Activated CD4-positive, alpha-beta T cell treated with anti-CD3 and anti-CD28 coated beads for 1 hour (primary cell): ENCODE results near the gene PPP1R3G.
"Not testable (repeated sequence)": the region's sequence is repeated elsewhere in the genome, so short reads cannot be mapped to it uniquely, and the experiment has no call there.

Experiments
- DNase-seq: peaks from one replicate; pipeline ENCODE4 v3.0.0-alpha.2; 2020

The PPP1R3G gene

DNA sequence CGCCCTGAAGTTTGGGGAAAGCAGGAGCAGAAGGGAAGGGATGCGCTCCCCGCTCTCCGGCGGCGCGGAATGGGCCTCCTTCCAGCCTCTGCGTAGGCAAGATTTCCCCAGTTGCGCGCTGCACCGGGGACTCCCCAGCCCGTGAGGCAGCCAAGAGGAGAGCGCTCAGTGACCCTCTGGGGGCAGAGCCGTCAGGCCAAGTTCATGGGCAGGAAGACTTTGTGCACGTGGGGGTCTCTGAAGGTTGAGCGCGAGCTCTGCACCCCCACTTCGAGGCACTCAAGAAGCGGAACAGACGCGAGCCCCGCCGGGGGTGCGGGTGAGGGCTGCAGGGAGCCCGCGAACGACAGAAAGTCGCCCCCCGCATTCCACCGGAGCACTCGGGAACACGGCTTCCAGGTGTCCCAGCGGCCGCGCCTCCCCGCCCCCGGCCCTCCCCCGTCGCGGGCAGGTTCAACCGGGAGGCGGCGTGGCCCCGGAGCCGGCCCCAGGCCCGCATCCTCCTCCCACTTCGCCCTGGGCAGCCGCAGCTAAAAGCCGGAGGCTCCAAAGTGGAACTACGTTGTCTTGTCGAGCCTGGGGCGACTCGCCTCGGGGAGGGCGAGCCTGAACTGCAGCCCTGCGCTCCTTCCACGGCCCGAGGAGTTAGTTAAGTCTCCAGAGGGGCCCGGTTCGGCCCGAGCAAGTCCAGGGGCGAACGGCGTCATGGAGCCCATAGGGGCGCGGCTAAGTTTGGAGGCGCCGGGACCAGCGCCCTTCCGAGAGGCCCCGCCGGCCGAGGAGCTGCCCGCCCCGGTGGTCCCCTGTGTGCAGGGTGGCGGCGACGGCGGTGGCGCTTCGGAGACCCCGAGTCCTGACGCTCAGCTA is at the start of gene PPP1R3G:
Gene PPP1R3G, plus strand, starts transcription at position 561 of the 867 bp plus-strand sequence. Its CDS starts 145 bp downstream, at position 706.
- no peak for DNase-seq

GRCh38 chr6:5036269-5036668 is 48.9 kb upstream of the PPP1R3G start:
- no peak for DNase-seq

DNA sequence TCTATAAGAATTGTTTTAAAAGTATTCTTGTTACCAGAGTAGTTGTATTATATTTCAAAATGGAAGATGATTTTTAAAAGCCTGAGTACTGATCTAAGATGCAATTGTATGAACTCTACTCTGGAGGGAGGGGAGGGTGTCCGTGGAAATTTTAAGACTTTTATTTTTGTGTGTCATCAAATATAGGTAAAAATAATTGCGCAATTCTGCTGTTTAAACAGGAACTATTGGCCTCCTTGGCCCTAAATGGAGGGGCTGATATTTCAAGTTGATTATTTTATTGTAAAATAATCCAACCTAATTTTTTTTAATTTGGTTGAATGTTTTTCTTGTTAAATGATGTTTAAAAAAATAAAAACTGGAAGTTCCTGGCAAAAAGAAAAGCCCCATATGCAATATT is 43.2 kb upstream of the PPP1R3G start:
- no peak for DNase-seq

DNA sequence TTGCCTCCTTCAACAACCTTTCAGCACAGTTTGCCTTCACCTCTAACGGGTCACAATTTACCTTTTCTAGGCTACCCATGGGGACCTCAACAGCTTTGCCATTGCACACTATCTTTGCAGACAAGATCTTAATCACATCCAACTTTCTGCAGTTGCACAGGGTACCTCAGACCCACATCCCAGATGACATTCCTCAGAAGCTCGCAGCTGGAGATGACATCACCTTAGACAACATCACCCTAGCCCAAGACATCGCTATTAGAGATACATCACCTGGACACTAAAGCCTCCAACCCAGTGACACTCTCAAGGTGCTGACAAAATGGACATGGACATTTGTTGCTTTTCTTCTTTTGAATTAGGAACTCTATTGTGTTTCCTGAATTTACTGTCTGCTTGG is 42.7 kb upstream of the PPP1R3G start:
- DNase-seq: no peak

DNA sequence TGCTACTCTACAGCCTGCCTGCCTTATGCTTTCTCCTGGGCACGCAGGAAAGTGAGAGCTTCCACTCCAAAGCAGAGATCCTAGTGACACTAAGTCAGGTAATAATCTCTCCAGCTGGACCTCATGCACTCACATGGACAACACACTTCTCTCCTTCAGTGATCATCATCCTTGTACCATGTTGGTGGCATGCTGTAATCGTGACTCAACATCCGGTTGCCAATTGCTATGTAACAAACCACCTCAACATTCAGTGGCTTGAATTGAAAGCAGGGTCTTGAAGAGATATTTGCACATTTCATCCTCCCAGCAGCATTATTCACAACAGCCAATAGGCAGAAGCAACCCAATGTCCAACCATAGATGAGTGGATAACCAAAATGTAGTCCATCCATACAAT is 40.3 kb upstream of the PPP1R3G start:
- no peak for DNase-seq

DNA sequence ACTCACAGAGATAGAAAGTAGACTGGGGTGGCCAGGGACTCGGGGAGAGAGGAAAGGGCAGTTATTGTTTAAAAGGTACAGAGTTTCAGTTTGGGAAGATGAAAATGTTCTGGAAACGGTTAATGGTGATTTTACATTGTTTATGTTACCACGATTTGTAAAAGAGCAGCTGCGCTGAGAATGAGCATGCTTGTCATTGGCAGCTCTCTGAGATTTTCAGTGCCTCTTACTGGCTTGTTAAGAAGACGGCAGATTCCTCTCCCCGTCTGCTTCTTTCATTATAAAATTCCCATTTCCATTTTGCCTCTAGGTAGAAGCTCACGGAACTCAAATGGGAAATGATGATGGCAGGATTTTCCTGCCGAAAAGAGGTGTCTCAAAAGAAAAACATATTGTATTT is 39.7 kb upstream of the PPP1R3G start:
- no peak for DNase-seq

GRCh38 chr6:5046430-5046829 is 38.7 kb upstream of the PPP1R3G start:
- DNase-seq: no peak

- DNase-seq: no peak
Observed at GRCh38 chr6:5050009-5050408, 35.1 kb upstream of the PPP1R3G start.

DNA sequence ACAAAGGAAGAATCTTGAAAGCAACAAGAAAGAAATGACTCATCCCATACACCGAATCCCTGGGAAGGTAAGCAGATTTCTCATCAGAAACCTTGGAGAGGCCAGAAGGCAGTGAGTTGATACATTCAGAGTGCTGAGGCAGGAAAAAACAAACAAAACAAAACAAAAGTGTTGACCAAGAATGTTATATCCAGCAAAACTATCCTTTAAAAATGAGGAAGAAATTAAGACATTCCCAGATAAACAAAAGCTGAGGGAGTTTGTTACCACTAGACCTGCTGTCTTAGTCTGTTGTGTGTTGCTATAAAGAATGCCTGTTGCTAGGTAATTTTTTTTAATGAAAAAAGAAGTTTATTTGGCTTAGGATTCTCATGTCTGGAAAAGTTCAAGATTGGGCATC is 33.7 kb upstream of the PPP1R3G start:
- no peak for DNase-seq

DNA sequence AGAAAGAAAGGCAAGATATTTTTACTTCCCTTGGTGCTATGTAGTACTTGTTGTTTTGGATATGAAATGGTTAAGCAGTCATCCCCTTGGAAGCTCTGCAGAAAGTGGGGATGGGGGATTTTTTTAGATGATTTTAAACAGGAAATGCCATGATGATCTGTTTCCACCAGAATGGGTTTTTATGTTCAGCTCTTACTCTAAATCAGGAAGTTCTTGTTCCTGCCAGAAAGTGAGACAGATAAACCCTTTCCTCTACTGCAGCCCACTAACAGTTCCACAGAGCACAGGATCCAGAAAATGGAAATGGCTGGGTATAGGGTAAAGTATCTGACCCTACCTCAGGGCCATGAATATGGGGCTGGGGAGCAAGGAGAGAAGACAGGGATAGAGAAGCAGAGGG is 32.1 kb upstream of the PPP1R3G start:
- DNase-seq: no peak

DNA sequence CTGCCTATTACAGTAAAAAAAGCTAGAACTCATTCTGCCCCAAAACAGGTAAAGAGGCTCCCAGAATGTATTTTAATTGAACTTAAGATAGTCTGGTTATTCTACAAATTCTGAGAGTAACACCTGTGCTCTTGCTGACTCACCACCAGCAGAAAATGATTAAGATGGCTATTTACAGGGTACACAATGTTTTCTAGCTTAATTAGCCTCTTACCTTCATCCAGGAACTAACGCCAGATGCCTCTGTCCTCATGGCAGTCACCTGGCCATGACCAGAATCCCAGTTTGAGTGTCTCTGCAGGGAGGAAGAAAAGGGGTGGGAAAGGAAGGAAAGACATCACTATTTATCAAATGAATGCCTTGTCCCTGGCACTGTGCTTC is 31.3 kb upstream of the PPP1R3G start:
- DNase-seq: no peak

GRCh38 chr6:5054245-5054873 is 30.8 kb upstream of the PPP1R3G start:
- DNase-seq: no peak

DNA sequence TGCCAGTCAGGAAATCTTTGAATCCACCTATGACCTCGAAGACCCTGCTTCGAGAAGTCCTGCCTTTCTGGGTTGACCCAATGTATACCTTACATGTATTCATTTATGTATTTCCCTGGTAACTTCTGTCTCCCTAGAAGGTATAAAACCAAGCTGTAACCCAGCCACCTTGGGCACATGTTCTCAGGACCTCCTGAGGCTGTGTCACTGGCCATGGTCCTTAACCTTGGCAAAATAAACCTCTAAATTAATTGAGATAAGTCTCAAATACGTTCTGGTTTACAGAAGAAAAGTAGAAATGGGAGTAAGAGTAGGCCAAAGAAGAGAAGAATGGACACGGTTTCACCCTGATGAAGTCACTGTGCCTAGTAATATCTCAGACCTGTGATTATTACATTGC is 30.0 kb upstream of the PPP1R3G start:
- no peak for DNase-seq

DNA sequence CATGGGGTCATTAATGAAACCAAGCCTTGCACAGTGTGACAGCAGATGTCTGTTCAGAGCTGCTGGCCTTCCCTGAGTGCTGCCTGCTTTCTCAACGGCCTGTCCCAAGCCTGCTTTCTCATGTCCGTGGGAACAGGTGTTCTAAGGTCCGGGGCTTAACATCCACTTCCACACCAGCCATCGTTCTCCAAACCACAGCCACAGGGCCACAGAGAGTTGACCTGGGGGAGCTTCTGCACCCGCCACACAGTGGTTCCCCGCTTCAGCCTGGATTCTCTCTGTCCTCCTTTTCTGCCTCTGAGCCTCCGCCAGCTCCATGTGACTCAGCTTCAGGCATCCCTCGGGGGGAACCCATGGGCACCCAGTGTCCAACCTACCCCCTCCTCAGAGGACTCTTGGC is 26.9 kb upstream of the PPP1R3G start:
- DNase-seq: no peak

DNA sequence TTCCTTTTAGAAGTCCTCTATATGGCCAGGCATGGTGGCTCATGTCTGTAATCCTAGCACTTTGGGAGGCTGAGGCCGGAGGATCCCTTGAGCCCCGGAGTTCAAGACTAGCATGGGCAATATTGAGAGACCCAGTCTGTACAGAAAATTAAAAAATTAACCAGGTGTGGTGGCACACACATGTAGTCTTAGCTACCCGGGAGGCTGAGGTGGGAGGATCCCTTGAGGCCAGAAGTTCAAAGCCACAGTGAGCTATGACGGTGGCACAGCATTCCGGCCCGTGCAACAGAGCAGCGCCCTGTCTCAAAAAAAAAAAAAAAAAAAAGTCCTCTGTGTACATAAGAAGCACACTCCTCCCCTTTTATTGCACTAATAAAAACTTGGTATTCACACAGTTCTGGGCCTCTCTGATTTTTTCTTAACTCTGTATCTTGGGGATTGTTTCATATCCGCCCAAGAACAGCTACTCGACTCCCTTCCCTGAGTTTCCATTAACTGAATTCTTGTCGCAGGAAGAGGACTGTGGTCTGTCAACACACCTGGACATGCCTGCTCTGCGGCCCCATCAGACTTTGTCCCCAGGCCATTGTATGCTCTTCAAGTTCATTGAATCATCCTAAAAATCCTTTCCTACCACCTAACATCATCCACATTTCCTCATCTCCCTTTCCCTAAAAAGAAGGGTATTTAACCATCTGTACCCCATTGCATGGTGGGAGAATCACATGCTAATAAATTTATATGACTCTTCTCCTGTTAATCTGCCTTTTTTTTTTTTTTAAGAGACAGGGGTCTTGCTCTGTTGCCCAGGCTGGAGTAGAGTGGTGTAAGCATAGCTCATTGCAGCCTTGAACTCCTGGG is 25.9 kb upstream of the PPP1R3G start:
- DNase-seq: no peak

DNA sequence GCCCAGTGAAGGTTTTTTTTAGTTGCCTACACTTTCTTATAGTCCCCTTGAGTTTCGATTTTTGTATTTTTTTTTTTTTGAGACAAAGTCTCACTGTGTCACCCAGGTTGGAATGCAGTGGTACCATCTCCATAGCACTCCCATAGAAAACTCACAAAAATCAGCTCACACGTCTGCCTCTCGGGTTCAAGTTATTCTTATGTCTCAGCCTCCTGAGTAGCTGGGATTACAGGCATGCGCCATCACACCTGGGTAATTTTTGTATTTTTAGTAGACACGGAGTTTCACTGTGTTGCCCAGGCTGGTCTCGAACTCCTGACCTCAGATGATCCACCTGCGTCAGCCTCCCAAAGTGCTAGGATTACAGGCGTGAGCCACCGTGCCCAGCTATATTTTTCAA is 24.7 kb upstream of the PPP1R3G start:
- not testable (repeated sequence) for DNase-seq

- no peak for DNase-seq
Observed at GRCh38 chr6:5061152-5061551, 24.0 kb upstream of the PPP1R3G start.

GRCh38 chr6:5063617-5064016 is 21.5 kb upstream of the PPP1R3G start:
- DNase-seq: no peak

DNA sequence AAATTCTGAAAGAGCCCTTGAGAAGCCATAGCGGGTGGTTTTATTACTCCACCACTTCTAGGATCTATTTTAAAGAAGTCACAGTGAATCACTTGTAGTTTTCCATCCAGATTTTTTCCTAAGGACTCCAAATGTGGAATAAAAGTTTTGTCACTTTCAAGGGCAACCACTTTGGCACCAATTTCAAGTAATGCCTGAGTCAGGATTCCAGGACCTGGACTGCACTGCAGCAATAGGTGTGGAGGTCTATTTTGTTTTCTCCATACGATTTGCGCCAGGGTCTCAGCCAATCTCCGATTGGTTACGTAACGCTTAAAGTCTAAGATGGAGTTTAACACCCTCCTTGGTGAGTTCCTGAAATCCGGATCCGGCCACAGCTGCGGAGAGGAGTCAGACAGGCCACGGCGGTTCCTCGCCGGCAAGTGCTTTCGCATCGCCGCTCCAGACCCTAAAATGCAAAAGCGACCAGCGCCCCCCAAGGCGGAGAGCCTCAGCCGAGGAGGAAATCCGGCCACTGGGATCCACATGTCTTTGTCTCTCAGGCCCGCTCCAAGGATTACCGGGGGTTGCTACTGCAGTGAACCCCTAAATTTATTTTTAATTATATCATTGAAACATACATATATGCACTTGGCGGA is 18.6 kb upstream of the PPP1R3G start:
- no peak for DNase-seq

DNA sequence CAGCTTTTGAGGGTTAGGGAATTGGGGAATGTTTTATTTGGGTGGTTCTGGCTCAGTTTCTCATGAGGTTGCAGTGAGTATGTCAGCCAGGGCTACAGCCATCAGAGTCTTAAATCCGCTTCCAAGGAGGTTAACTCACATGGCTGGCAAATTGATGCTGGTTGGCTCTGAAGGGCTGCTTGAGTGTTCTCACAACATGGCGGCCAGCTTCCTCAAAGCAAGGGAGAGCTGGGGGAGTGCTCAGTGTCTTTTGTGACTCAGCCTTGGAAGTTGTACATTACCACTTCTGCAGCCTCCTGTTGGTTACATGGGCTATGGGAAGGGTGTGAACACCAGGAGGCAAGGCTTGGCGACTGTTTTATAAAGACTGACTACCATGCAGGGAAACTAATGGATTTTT is 17.8 kb upstream of the PPP1R3G start:
- DNase-seq: no peak

GRCh38 chr6:5068153-5068751 is 16.9 kb upstream of the PPP1R3G start:
- no peak for DNase-seq

- no peak for DNase-seq
Observed at GRCh38 chr6:5071216-5071615, 13.9 kb upstream of the PPP1R3G start.

DNA sequence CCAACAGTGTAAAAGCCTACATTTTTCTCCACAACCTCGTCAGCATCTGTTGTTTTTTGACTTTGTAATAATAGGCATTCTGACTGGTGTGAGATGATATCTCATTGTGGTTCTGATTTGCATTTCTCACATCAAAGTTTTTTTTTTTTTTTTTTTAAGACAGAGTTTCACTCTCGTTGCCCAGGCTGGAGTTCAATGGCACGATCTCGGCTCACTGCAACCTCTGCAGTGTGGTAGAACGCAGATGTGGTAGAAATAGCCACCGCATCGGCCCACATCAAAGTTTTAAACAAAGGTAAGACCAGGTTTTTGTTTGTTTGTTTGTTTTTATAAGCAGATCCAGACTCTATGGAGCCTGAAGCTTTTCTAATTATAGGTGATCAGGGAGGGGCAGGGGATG is 12.7 kb upstream of the PPP1R3G start:
- DNase-seq: no peak
